ENCODE measurements around the gene UBL7.

Gene UBL7

DNA sequence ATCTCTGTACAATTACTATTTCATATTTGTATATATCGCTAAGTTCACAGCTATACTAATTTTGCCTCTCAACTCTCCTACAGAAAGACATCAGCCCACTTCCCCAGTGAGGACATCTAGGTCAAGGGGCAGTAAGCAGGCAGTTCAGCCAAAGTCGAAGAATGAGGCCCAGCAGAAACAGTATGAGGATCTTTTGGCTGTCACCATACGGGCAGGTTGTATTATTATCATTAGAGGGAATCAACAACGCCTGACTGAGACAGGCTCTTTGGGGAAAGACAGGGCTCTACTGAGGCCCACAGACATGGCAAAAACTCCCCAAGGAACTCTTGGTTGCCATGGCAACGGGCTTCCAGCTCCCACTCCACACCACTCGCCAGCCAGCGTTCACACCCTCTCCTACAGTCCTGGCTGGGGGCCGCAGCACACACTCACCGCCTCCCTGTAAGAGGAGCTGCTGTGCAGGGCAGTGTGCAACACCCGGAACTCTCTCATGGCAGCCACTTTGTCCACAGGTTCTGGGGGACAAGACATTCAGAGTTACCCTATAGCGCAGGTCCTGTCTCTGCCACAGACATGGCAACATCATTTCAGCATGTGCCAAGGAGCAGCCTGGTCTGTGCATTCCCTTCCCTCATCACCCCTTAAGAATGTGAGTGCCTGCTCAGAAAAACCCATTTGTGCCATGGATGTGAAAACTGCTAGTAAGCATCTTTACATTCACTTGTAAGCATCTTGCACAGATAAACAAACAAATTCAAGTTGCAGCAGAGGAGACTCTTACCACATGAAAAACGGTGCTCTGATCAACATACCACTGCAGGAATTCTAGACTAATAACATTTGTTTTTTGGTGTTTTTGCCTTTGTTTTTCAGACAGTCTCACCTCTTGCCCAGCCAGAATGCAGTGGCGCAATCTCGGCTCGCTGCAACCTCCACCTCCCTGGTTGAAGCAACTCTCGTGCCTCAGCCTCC is 8.8 kb downstream of the UBL7 start:
- Histone ChIP-seq H4K20me1 (ENCODE audit: insufficient read depth, low read length) (peaks cover 25% of the 10 kb centered on the region), H3K27me3 (ENCODE audit: low read depth, low read length) (no peaks in the 10 kb centered on the region), H3K4me1 (ENCODE audit: low read length) (peaks cover 7% of the 10 kb centered on the region), H3K27ac (ENCODE audit: low read length) (no peak overlapping the region), H3K4me2 (ENCODE audit: low read length) (no peak overlapping the region), H3K4me3 (ENCODE audit: low read length) (no peak overlapping the region), H3K9me3 (ENCODE audit: insufficient read depth, low read length) (no peaks in the 10 kb centered on the region), H2AFZ (ENCODE audit: low read depth, low read length) (no peak overlapping the region), H3K9ac (ENCODE audit: low read length) (no peak overlapping the region), H3K79me2 (ENCODE audit: low read length) (peaks cover 15% of the 10 kb centered on the region), H3K36me3 (replicated peaks; ENCODE audit: low read depth, low read length) (peaks cover 81% of the 10 kb centered on the region)
- no peak for TF ChIP-seq EZH2phosphoT487 (IDR thresholded peaks at IDR 0.05; ENCODE audit: low read depth)
- TF ChIP-seq, protein P1, sequence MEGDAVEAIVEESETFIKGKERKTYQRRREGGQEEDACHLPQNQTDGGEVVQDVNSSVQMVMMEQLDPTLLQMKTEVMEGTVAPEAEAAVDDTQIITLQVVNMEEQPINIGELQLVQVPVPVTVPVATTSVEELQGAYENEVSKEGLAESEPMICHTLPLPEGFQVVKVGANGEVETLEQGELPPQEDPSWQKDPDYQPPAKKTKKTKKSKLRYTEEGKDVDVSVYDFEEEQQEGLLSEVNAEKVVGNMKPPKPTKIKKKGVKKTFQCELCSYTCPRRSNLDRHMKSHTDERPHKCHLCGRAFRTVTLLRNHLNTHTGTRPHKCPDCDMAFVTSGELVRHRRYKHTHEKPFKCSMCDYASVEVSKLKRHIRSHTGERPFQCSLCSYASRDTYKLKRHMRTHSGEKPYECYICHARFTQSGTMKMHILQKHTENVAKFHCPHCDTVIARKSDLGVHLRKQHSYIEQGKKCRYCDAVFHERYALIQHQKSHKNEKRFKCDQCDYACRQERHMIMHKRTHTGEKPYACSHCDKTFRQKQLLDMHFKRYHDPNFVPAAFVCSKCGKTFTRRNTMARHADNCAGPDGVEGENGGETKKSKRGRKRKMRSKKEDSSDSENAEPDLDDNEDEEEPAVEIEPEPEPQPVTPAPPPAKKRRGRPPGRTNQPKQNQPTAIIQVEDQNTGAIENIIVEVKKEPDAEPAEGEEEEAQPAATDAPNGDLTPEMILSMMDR (IDR thresholded peaks at IDR 0.05; ENCODE audit: low read depth, low read length), result no peak

DNA sequence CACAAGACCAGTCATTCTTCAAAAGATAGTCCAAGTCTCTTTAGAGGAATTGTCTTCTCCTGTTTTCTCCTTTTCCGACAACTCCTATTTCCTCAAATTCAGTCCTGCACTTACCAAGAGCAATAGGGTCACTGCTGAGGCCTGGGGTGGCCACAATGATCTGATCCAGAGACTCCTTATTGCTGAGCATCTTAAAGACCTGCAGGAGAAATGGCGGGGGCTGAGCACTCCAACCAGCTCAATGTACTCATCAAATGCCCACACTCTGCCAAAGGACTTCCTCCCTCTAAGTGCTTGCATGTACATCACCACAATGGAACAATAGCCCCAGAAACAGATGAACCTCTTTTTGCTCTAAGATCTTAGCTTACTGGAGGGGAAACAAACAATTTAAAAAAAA is 9.6 kb downstream of the UBL7 start:
- no peak for TF ChIP-seq EZH2phosphoT487 (IDR thresholded peaks at IDR 0.05; ENCODE audit: low read depth)
- TF ChIP-seq, protein P1 (IDR thresholded peaks at IDR 0.05; ENCODE audit: low read depth, low read length), result no peak
- no peak overlapping the region for H3K9ac ChIP-seq (ENCODE audit: low read length)
- H3K4me3 ChIP-seq (ENCODE audit: low read length), result no peak overlapping the region
- H2AFZ ChIP-seq (ENCODE audit: low read depth, low read length), result no peak overlapping the region
- peaks cover 7% of the 10 kb centered on the region for H3K4me1 ChIP-seq (ENCODE audit: low read length)
- no peak overlapping the region for H3K27ac ChIP-seq (ENCODE audit: low read length)
- peaks cover 29% of the 10 kb centered on the region for H4K20me1 ChIP-seq (ENCODE audit: insufficient read depth, low read length)
- peaks cover 87% of the 10 kb centered on the region for H3K36me3 ChIP-seq (replicated peaks; ENCODE audit: low read depth, low read length)
- H3K79me2 ChIP-seq (ENCODE audit: low read length), result peaks cover 13% of the 10 kb centered on the region
- no peaks in the 10 kb centered on the region for H3K9me3 ChIP-seq (ENCODE audit: insufficient read depth, low read length)
- no peak overlapping the region for H3K4me2 ChIP-seq (ENCODE audit: low read length)
- H3K27me3 ChIP-seq (ENCODE audit: low read depth, low read length), result no peaks in the 10 kb centered on the region

DNA sequence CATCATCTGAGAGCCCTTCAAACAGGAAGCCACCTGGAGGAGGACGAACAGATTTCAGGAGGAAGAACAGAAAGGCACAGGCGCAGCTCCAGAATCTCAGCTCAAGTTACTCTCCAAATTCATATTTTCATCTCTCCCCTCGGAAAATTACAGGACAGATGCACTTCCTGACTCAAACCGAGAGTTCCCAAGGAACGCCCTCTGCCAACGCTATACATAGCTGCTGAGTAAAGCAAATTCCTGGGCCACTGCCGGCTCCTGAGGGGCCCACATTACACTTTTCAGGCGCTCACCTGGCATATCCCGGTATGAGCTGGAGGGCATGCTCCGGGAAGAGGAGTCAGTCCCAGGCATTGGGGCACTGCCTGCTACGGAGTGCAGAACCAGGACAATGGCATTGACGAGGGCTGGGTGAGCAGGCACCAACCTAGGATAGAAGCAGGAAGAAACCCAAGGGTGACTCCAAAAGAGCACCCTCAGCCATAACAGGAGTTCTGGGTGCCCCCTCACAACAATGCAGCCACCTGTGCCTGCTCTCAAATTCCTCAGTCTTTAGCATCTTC is 11.2 kb downstream of the UBL7 start:
- TF ChIP-seq, protein P1 (IDR thresholded peaks at IDR 0.05; ENCODE audit: low read depth, low read length), result no peak
- no peak for TF ChIP-seq EZH2phosphoT487 (IDR thresholded peaks at IDR 0.05; ENCODE audit: low read depth)
- H3K36me3 ChIP-seq (replicated peaks; ENCODE audit: low read depth, low read length), result peaks cover 92% of the 10 kb centered on the region

DNA sequence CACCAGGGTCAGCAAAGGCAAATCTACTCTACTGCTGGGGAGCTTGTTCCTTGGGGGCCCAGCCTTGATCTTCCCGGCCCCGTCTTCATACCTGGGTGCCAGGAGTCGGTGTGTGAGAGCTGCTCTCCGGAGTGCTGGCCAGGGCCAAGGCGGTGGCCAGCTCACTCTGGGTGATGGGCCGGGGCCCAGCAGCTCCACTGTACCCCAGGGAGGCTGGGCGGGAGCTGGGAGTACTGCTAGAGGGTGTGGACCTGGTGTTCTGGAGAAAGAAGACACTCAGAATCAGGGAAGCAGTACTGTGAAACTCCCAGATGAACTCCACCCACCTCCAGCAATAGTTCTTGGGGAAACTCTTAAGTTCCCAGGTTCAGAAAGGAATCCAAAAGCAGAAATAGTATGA is 11.9 kb downstream of the UBL7 start:
- H3K9me3 ChIP-seq (ENCODE audit: insufficient read depth, low read length), result no peaks in the 10 kb centered on the region
- no peaks in the 10 kb centered on the region for H3K4me1 ChIP-seq (ENCODE audit: low read length)
- H3K27me3 ChIP-seq (ENCODE audit: low read depth, low read length), result no peaks in the 10 kb centered on the region
- no peak for TF ChIP-seq EZH2phosphoT487 (IDR thresholded peaks at IDR 0.05; ENCODE audit: low read depth)
- TF ChIP-seq, protein P1 (IDR thresholded peaks at IDR 0.05; ENCODE audit: low read depth, low read length), result no peak
- no peak overlapping the region for H2AFZ ChIP-seq (ENCODE audit: low read depth, low read length)
- H3K79me2 ChIP-seq (ENCODE audit: low read length), result peaks cover 12% of the 10 kb centered on the region
- peaks cover 25% of the 10 kb centered on the region for H4K20me1 ChIP-seq (ENCODE audit: insufficient read depth, low read length)
- H3K4me3 ChIP-seq (ENCODE audit: low read length), result no peak overlapping the region
- H3K36me3 ChIP-seq (replicated peaks; ENCODE audit: low read depth, low read length), result peaks cover 95% of the 10 kb centered on the region
- H3K27ac ChIP-seq (ENCODE audit: low read length), result no peak overlapping the region
- H3K4me2 ChIP-seq (ENCODE audit: low read length), result no peak overlapping the region
- no peak overlapping the region for H3K9ac ChIP-seq (ENCODE audit: low read length)

More for the DNA sequence above, 11.2 kb downstream of the UBL7 start:
- Histone ChIP-seq H3K4me2 (ENCODE audit: low read length) (no peak overlapping the region), H2AFZ (ENCODE audit: low read depth, low read length) (no peak overlapping the region), H4K20me1 (ENCODE audit: insufficient read depth, low read length) (peaks cover 25% of the 10 kb centered on the region), H3K9me3 (ENCODE audit: insufficient read depth, low read length) (no peaks in the 10 kb centered on the region), H3K4me3 (ENCODE audit: low read length) (no peak overlapping the region), H3K27ac (ENCODE audit: low read length) (no peak overlapping the region), H3K79me2 (ENCODE audit: low read length) (peaks cover 12% of the 10 kb centered on the region), H3K9ac (ENCODE audit: low read length) (no peak overlapping the region), H3K4me1 (ENCODE audit: low read length) (no peaks in the 10 kb centered on the region), H3K27me3 (ENCODE audit: low read depth, low read length) (no peaks in the 10 kb centered on the region)
